Measurements from ENCODE around the gene MMP24. TPM values are rescaled to one million over a fixed set of nuclear protein-coding genes. Genes with fewer than 3 reads are reported as not detected.

The MMP24 gene
- total and polyA plus RNA-seq, 2 of the 13 experiments (the other 11 are each of a cell fraction or from before 2014, with no cell fraction given): 0.29 to 0.35 TPM

- Histone ChIP-seq H3K4me2 (ENCODE audit: low read depth, low read length) (no peak overlapping the region), H2AFZ (ENCODE audit: low read length) (no peak overlapping the region)
- no TSS peak for BruUV-seq (replicated peaks)
- TF ChIP-seq PBX3 (CRISPR knock-in tag; IDR thresholded peaks at IDR 0.05; ENCODE audit: borderline replicate concordance): no peak
- TF ChIP-seq ZNF678 (CRISPR knock-in tag; IDR thresholded peaks at IDR 0.05): no peak
- no peak for TF ChIP-seq MTF1 (CRISPR knock-in tag; IDR thresholded peaks at IDR 0.05)
- no peak for TF ChIP-seq ZNF772 (CRISPR knock-in tag; IDR thresholded peaks at IDR 0.05)
- no peak for TF ChIP-seq FOXK2 (IDR thresholded peaks at IDR 0.05)
- TF ChIP-seq THAP11 (CRISPR knock-in tag; IDR thresholded peaks at IDR 0.05): no peak
- TF ChIP-seq ATF7 (IDR thresholded peaks at IDR 0.05): 0 out of 2 replicates have a peak, but pooled peaks have one; percentile 11
- TF ChIP-seq ATF7 (CRISPR knock-in tag; IDR thresholded peaks at IDR 0.05): no peak
- TF ChIP-seq ZNF362 (CRISPR knock-in tag; IDR thresholded peaks at IDR 0.05; ENCODE audit: borderline replicate concordance): no peak
- TF ChIP-seq ARNTL (CRISPR knock-in tag; IDR thresholded peaks at IDR 0.05): no peak
- TF ChIP-seq MATR3 (CRISPR knock-in tag; IDR thresholded peaks at IDR 0.05): no peak
- TF ChIP-seq UBTF (CRISPR knock-in tag; IDR thresholded peaks at IDR 0.05): no peak
- no peak for TF ChIP-seq REST (IDR thresholded peaks at IDR 0.05; ENCODE audit: borderline replicate concordance in 1 of 2, low read depth in 1 of 2, low read length in 2 of 2)
- TF ChIP-seq ATF4 (CRISPR knock-in tag; IDR thresholded peaks at IDR 0.05): no peak
Measured at GRCh38 chr20:35215066-35215956, 11.2 kb upstream of the MMP24 start.

More at GRCh38 chr20:35215066-35215956, 11.2 kb upstream of the MMP24 start:
- ATAC-seq (no peak), DNase-seq (ENCODE audit: low spot score) (peak; percentile 61), FAIRE-seq (no peak)
- 43% methylated on average over 12 of the region's 12 CpGs for WGBS (ENCODE audit: low lambda C conversion rate)
- ChIA-PET CTCF (ENCODE audit: low intra/inter-chr PET ratio, low total read pairs) (no interaction called here), POLR2A (interaction anchor here (1.4 kb wide), 1 partner anchor 69 kb away, joined by 3 read pairs; the partner anchor contains the start of gene EDEM2)
- H3K36me3 ChIP-seq (replicated peaks in 1 of 2; ENCODE audit: control insufficient read depth in 1 of 2, insufficient read depth in 2 of 2, low read length in 2 of 2): no peaks in the 10 kb centered on the region
- H3K9ac ChIP-seq (ENCODE audit: insufficient read depth, low read depth, low read length): no peak overlapping the region
- in situ Hi-C loops (cut with HindIII; ENCODE audit: extremely low pct_ligation_motif_present, low pct_unique_long_range_greater_than_20kb): loop anchor here (5.0 kb wide), 1 partner anchor 47 kb away; no protein-coding TSS in a partner anchor
- 0 out of 2 replicates have a peak, but pooled peaks cover 9% of the 10 kb centered on the region for H3K4me1 ChIP-seq (ENCODE audit: insufficient read depth, low read length)
- H4K20me1 ChIP-seq (ENCODE audit: insufficient read depth, low read length): no peaks in the 10 kb centered on the region
- intact Hi-C loops (cut with micrococcal nuclease; ENCODE audit: unreplicated experiment): no loop called here
- H3K79me2 ChIP-seq (ENCODE audit: insufficient read depth, low read length): no peaks in the 10 kb centered on the region
- H3K27me3 ChIP-seq (ENCODE audit: control insufficient read depth in 1 of 2, insufficient read depth in 2 of 2, low read length in 2 of 2): peaks cover 0 to 1% of the 10 kb centered on the region in 2 experiments; a peak in 1 of 5 replicates
- no peak overlapping the region for H3K27ac ChIP-seq (ENCODE audit: extremely low read length, insufficient read depth, low read length)
- no peaks in the 10 kb centered on the region for H3K9me3 ChIP-seq (ENCODE audit: low read length)
- no peak overlapping the region for H3K4me3 ChIP-seq (replicated peaks in 1 of 3; ENCODE audit: insufficient read depth in 1 of 3, low read depth in 2 of 3, low read length in 3 of 3)

Measured in HepG2 (cell line).